Esophagus muscularis mucosa (tissue), 3 donors: ENCODE measurements around the gene ETFB.

Source experiments
- POLR2A ChIP-seq: fragments of 450-650 bp; IDR thresholded peaks from one replicate; pipeline ENCODE4 v1.6.1; 2017; ENCODE audit warnings: antibody characterized with exemption, moderate library complexity, mild to moderate bottlenecking, low read depth
- POLR2AphosphoS5 ChIP-seq, 2 donors: sonication (generic); formaldehyde crosslinking; IDR thresholded peaks; one replicate each; pipeline ENCODE4 v1.6.1; 2017; ENCODE audit warnings: antibody characterized with exemption in 2 of 2
- TF ChIP-seq, protein P1 (sequence below), 3 experiments: fragments of 200-600 bp in 2 of 3; fragments of 450-650 bp in 1 of 3; sonication (generic) in 2 of 3; IDR thresholded peaks; one replicate each; pipeline ENCODE4 v1.5.1; 2017 to 2019; ENCODE audit warnings: antibody characterized with exemption in 3 of 3, mild to moderate bottlenecking in 2 of 3, moderate library complexity in 1 of 3

GRCh38 chr19:51352783-51353360, 13.3 kb downstream of the ETFB start:
- TF ChIP-seq, protein P1, sequence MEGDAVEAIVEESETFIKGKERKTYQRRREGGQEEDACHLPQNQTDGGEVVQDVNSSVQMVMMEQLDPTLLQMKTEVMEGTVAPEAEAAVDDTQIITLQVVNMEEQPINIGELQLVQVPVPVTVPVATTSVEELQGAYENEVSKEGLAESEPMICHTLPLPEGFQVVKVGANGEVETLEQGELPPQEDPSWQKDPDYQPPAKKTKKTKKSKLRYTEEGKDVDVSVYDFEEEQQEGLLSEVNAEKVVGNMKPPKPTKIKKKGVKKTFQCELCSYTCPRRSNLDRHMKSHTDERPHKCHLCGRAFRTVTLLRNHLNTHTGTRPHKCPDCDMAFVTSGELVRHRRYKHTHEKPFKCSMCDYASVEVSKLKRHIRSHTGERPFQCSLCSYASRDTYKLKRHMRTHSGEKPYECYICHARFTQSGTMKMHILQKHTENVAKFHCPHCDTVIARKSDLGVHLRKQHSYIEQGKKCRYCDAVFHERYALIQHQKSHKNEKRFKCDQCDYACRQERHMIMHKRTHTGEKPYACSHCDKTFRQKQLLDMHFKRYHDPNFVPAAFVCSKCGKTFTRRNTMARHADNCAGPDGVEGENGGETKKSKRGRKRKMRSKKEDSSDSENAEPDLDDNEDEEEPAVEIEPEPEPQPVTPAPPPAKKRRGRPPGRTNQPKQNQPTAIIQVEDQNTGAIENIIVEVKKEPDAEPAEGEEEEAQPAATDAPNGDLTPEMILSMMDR (IDR thresholded peaks at IDR 0.05) = no peak
- TF ChIP-seq POLR2A (no peak), POLR2AphosphoS5 (IDR thresholded peaks at IDR 0.05) (no peak)
